Loucy (cell line): Measurements from ENCODE around the gene SMCHD1.

Experiments
- CTCF ChIP-seq: fragments of 200-600 bp; sonication (generic); conservative IDR thresholded peaks from 2 replicates; pipeline ENCODE4 v1.5.1; 2014; ENCODE audit warnings: mild to moderate bottlenecking, antibody characterized with exemption, low read length
- EZH2phosphoT487 ChIP-seq: fragments of 200-600 bp; IDR thresholded peaks from 2 replicates; pipeline ENCODE4 v1.6.1; 2018; ENCODE audit warnings: antibody characterized with exemption, mild to moderate bottlenecking, moderate library complexity, borderline replicate concordance

GRCh38 chr18:2851771-2852170 is 196.2 kb downstream of the SMCHD1 start:
- TF ChIP-seq CTCF (no peak), EZH2phosphoT487 (no peak)
